ENCODE measurements around the gene FAM120A. TPM values are rescaled to one million over a fixed set of nuclear protein-coding genes. Genes with fewer than 3 reads are reported as not detected.

FAM120A gene
- total and polyA plus RNA-seq, 9 of the 15 experiments (the other 6 are each of a cell fraction or from before 2014, with no cell fraction given) = 8.7 to 71.0 (median 42.2) TPM

DNA sequence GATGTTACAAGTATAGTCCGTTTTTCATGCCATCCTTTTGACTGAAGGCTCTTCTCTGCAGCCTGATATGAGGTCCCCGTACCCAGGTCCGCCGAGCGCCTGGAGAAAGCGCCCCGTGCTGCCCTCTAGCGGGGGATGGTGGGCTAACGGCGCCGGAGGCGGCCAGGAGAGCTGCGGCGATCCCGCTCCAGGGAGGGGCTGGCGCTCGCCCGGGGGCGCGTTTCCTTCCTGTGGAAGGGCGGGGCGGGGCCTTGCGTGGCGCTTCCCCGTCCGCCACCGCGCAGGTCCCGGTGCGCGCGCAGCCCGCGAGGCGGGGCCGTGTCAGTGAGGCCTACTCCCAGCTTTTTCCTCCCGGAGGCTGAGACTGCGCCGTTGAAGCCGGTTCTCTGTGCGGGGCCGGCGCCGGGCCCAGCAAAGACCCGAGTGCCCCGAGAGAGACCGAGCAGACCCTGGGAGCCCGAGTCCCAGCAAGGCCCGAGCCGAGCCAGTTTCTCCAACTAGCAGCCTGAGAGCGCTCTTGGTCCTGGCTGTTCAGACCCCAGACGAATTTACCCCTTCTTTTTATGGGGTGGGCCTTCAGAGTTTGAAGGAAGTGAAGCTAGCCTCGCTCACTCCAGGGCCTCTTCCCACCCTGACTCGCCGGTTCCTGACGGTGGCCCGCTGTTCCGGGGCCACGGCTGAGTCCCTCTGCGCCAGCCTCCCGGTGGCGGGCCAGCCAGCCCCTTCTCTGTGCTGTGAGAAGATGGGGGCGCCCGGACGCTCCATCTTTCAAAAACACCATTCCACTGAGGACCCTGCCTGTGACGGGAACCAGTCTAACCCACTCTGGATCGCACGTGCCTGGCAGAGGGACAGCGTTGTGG is 115.2 kb downstream of the FAM120A start (continued):
- TF ChIP-seq STAT5A (IDR thresholded peaks at IDR 0.05; ENCODE audit: borderline replicate concordance, low read length) = no peak
- TF ChIP-seq, protein P1, sequence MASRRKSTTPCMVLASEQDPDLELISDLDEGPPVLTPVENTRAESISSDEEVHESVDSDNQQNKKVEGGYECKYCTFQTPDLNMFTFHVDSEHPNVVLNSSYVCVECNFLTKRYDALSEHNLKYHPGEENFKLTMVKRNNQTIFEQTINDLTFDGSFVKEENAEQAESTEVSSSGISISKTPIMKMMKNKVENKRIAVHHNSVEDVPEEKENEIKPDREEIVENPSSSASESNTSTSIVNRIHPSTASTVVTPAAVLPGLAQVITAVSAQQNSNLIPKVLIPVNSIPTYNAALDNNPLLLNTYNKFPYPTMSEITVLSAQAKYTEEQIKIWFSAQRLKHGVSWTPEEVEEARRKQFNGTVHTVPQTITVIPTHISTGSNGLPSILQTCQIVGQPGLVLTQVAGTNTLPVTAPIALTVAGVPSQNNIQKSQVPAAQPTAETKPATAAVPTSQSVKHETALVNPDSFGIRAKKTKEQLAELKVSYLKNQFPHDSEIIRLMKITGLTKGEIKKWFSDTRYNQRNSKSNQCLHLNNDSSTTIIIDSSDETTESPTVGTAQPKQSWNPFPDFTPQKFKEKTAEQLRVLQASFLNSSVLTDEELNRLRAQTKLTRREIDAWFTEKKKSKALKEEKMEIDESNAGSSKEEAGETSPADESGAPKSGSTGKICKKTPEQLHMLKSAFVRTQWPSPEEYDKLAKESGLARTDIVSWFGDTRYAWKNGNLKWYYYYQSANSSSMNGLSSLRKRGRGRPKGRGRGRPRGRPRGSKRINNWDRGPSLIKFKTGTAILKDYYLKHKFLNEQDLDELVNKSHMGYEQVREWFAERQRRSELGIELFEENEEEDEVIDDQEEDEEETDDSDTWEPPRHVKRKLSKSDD (conservative IDR thresholded peaks at IDR 0.05; ENCODE audit: low read length) = no peak
- no peak for TF ChIP-seq ZNF696 (CRISPR knock-in tag; conservative IDR thresholded peaks at IDR 0.05)
- no peak for TF ChIP-seq ZNF134 (CRISPR knock-in tag; conservative IDR thresholded peaks at IDR 0.05)
- no peak for TF ChIP-seq FOXP1 (CRISPR knock-in tag; IDR thresholded peaks at IDR 0.05)
- no peak for TF ChIP-seq STAG1 (CRISPR knock-in tag; IDR thresholded peaks at IDR 0.05; ENCODE audit: borderline replicate concordance)
- TF ChIP-seq CAMTA2 (CRISPR knock-in tag; conservative IDR thresholded peaks at IDR 0.05) = no peak
- no peak for TF ChIP-seq YBX1 (IDR thresholded peaks at IDR 0.05)
- TF ChIP-seq, protein P2, sequence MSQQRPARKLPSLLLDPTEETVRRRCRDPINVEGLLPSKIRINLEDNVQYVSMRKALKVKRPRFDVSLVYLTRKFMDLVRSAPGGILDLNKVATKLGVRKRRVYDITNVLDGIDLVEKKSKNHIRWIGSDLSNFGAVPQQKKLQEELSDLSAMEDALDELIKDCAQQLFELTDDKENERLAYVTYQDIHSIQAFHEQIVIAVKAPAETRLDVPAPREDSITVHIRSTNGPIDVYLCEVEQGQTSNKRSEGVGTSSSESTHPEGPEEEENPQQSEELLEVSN (IDR thresholded peaks at IDR 0.05; ENCODE audit: borderline replicate concordance in 1 of 2, extremely low read depth in 1 of 2, insufficient read depth in 1 of 2, insufficient read length in 1 of 2, low read depth in 1 of 2, low read length in 1 of 2, poor library complexity in 1 of 2, severe bottlenecking in 1 of 2) = peak; percentile 6 to 66
- TF ChIP-seq, protein P3, sequence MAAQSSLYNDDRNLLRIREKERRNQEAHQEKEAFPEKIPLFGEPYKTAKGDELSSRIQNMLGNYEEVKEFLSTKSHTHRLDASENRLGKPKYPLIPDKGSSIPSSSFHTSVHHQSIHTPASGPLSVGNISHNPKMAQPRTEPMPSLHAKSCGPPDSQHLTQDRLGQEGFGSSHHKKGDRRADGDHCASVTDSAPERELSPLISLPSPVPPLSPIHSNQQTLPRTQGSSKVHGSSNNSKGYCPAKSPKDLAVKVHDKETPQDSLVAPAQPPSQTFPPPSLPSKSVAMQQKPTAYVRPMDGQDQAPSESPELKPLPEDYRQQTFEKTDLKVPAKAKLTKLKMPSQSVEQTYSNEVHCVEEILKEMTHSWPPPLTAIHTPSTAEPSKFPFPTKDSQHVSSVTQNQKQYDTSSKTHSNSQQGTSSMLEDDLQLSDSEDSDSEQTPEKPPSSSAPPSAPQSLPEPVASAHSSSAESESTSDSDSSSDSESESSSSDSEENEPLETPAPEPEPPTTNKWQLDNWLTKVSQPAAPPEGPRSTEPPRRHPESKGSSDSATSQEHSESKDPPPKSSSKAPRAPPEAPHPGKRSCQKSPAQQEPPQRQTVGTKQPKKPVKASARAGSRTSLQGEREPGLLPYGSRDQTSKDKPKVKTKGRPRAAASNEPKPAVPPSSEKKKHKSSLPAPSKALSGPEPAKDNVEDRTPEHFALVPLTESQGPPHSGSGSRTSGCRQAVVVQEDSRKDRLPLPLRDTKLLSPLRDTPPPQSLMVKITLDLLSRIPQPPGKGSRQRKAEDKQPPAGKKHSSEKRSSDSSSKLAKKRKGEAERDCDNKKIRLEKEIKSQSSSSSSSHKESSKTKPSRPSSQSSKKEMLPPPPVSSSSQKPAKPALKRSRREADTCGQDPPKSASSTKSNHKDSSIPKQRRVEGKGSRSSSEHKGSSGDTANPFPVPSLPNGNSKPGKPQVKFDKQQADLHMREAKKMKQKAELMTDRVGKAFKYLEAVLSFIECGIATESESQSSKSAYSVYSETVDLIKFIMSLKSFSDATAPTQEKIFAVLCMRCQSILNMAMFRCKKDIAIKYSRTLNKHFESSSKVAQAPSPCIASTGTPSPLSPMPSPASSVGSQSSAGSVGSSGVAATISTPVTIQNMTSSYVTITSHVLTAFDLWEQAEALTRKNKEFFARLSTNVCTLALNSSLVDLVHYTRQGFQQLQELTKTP (IDR thresholded peaks at IDR 0.05; ENCODE audit: low read depth in 1 of 2, partially characterized antibody in 2 of 2) = no peak
- TF ChIP-seq, protein P4, sequence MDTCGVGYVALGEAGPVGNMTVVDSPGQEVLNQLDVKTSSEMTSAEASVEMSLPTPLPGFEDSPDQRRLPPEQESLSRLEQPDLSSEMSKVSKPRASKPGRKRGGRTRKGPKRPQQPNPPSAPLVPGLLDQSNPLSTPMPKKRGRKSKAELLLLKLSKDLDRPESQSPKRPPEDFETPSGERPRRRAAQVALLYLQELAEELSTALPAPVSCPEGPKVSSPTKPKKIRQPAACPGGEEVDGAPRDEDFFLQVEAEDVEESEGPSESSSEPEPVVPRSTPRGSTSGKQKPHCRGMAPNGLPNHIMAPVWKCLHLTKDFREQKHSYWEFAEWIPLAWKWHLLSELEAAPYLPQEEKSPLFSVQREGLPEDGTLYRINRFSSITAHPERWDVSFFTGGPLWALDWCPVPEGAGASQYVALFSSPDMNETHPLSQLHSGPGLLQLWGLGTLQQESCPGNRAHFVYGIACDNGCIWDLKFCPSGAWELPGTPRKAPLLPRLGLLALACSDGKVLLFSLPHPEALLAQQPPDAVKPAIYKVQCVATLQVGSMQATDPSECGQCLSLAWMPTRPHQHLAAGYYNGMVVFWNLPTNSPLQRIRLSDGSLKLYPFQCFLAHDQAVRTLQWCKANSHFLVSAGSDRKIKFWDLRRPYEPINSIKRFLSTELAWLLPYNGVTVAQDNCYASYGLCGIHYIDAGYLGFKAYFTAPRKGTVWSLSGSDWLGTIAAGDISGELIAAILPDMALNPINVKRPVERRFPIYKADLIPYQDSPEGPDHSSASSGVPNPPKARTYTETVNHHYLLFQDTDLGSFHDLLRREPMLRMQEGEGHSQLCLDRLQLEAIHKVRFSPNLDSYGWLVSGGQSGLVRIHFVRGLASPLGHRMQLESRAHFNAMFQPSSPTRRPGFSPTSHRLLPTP (IDR thresholded peaks at IDR 0.05; ENCODE audit: borderline replicate concordance, extremely low read depth, insufficient read length) = no peak
- TF ChIP-seq, protein P5, sequence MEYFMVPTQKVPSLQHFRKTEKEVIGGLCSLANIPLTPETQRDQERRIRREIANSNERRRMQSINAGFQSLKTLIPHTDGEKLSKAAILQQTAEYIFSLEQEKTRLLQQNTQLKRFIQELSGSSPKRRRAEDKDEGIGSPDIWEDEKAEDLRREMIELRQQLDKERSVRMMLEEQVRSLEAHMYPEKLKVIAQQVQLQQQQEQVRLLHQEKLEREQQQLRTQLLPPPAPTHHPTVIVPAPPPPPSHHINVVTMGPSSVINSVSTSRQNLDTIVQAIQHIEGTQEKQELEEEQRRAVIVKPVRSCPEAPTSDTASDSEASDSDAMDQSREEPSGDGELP (CRISPR knock-in tag; IDR thresholded peaks at IDR 0.05; ENCODE audit: borderline replicate concordance) = peak; percentile 61; the same call in 1 of the 2 replicates
